Panc1 (cell line): ENCODE data around the gene OR2T11. TPM values are rescaled to one million over a fixed set of nuclear protein-coding genes. Genes with fewer than 3 reads are reported as not detected.

Source experiments
- ATAC-seq: fragments of 200-7000 bp; cut with Tn5 transposase; 2 replicates; pipeline ENCODE4 v1.9.1; 2020; ENCODE audit warnings: mild to moderate bottlenecking, moderate library complexity
- BruUV-seq: library from RNA; stranded (reverse); fragments of 400-500 nt; replicated peaks from 2 replicates; lab custom pipeline; 2021; lab: Mats Ljungman, UMichigan
- CTCF ChIA-PET: fragments of 300-600 bp; sonication (Branson Sonifier 250); formaldehyde crosslinking; loops from one replicate; lab custom pipeline; 2022; ENCODE audit warnings: antibody characterized with exemption; lab: Charles Lee
- POLR2A ChIA-PET: fragments of 300-600 bp; sonication (Branson Sonifier 250); formaldehyde crosslinking; loops from one replicate; lab custom pipeline; 2022; ENCODE audit warnings: antibody characterized with exemption; lab: Charles Lee
- DNase-seq: peaks from one replicate; pipeline ENCODE4 v3.0.0-alpha.2; 2010; ENCODE audit warnings: low read depth, low spot score
- H3K27ac ChIP-seq: 2 replicates; pipeline ENCODE4 v1.5.1; 2011; ENCODE audit warnings: mild to moderate bottlenecking, low read length, inconsistent platforms
- H3K27me3 ChIP-seq: fragments of 200-500 bp; sonication (Bioruptor generic); 2 replicates; pipeline ENCODE4 v1.6.0; 2014; ENCODE audit warnings: low read length, inconsistent platforms; ENCODE audit not compliant: control insufficient read depth, insufficient read depth
- H3K36me3 ChIP-seq: fragments of 200-500 bp; sonication (Bioruptor generic); 2 replicates; pipeline ENCODE4 v1.5.1; 2014; ENCODE audit warnings: inconsistent platforms, mild to moderate bottlenecking, low read length, moderate library complexity; ENCODE audit not compliant: control insufficient read depth, insufficient read depth
- H3K4me1 ChIP-seq: 2 replicates; pipeline ENCODE4 v1.5.1; 2011; ENCODE audit warnings: inconsistent platforms, mild to moderate bottlenecking, low read length, moderate library complexity; ENCODE audit not compliant: control insufficient read depth, insufficient read depth
- H3K4me3 ChIP-seq, 2 experiments: 2 replicates each; pipeline ENCODE4 v1.5.1; 2011 to 2012; ENCODE audit warnings: low read depth in 2 of 2, low read length in 2 of 2, mild to moderate bottlenecking in 2 of 2, inconsistent platforms in 1 of 2, moderate library complexity in 1 of 2
- H3K9me3 ChIP-seq: fragments of 200-500 bp; sonication (Bioruptor generic); 2 replicates; pipeline ENCODE4 v1.5.1; 2014; ENCODE audit warnings: low read depth, mild to moderate bottlenecking, inconsistent platforms, low read length, moderate library complexity; ENCODE audit not compliant: control insufficient read depth, insufficient read depth
- CTCF ChIP-seq: fragments of 450-650 bp; IDR thresholded peaks from 2 replicates; pipeline ENCODE4 v1.5.1; 2017; ENCODE audit warnings: mild to moderate bottlenecking
- POLR2AphosphoS5 ChIP-seq: IDR thresholded peaks from 2 replicates; pipeline ENCODE4 v1.6.1; 2012; ENCODE audit warnings: mild to moderate bottlenecking, low read depth, low read length, moderate library complexity
- REST ChIP-seq, 2 experiments: IDR thresholded peaks; 2 replicates each; pipeline ENCODE4 v1.6.1; 2011 to 2012; ENCODE audit warnings: low read depth in 2 of 2, control low read depth in 1 of 2, low read length in 1 of 2, mild to moderate bottlenecking in 1 of 2, moderate library complexity in 1 of 2; ENCODE audit not compliant: insufficient read depth in 1 of 2
- SIN3A ChIP-seq: IDR thresholded peaks from 2 replicates; pipeline ENCODE4 v1.6.1; 2012; ENCODE audit warnings: low read depth, mild to moderate bottlenecking, low read length, moderate library complexity, borderline replicate concordance; ENCODE audit not compliant: insufficient read depth
- TCF7L2 ChIP-seq: IDR thresholded peaks from 2 replicates; pipeline ENCODE4 v1.6.1; 2011; ENCODE audit warnings: mild to moderate bottlenecking, low read depth, low read length, inconsistent platforms
- in situ Hi-C: cut with HindIII; loops from 2 replicates; pipeline ENCODE4 v1.10.0; 2016; ENCODE audit warnings: low sequenced_read_pairs, low pct_unique_long_range_greater_than_20kb
- intact Hi-C: fragments of 100-400 bp; cut with micrococcal nuclease; formaldehyde crosslinking; loops from one replicate; pipeline ENCODE4 v1.10.0; 2022; ENCODE audit not compliant: unreplicated experiment
- total RNA-seq: library from RNA; stranded (reverse); gene quantifications from one replicate; pipeline ENCODE4 v1.2.1, GENCODE V29; 2021; ENCODE audit not compliant: unreplicated experiment

The OR2T11 gene
- total RNA-seq, 1 experiment from 2014 or later = not detected

GRCh38 chr1:248621770-248622169 lies 13.1 kb downstream of the OR2T11 start:
- Histone ChIP-seq H3K4me1 (no peaks in the 10 kb centered on the region), H3K9me3 (no peaks in the 10 kb centered on the region), H3K27me3 (no peaks in the 10 kb centered on the region), H3K36me3 (no peaks in the 10 kb centered on the region), H3K27ac (no peak overlapping the region), H3K4me3 (no peak overlapping the region)
- no peak for TF ChIP-seq REST (IDR thresholded peaks at IDR 0.05; ENCODE audit: insufficient read depth in 1 of 2, low read depth in 2 of 2, low read length in 1 of 2)
- no TSS peak for BruUV-seq
- ChIA-PET CTCF (no interaction called here), POLR2A (no interaction called here)
- intact Hi-C loops = loop anchor here (1.0 to 10.0 kb wide), 3 partner anchors 66 to 937 kb away; no protein-coding TSS in a partner anchor
- in situ Hi-C loops = no loop called here
- ATAC-seq (no peak), DNase-seq (no peak)

- peak; percentile 77 for TF ChIP-seq CTCF
- TF ChIP-seq TCF7L2 = no peak
- no peaks in the 10 kb centered on the region for H3K36me3 ChIP-seq
- H3K27ac ChIP-seq = no peak overlapping the region
- CTCF ChIA-PET = no interaction called here
- no peaks in the 10 kb centered on the region for H3K9me3 ChIP-seq
- DNase-seq (peak; percentile 18), ATAC-seq (peak; percentile 84)
- H3K4me1 ChIP-seq = no peaks in the 10 kb centered on the region
- H3K4me3 ChIP-seq = no peak overlapping the region
- intact Hi-C loops = no loop called here
- BruUV-seq = no TSS peak
- POLR2A ChIA-PET = no interaction called here
- no peaks in the 10 kb centered on the region for H3K27me3 ChIP-seq
- in situ Hi-C loops = no loop called here
These were observed 16.0 kb downstream of the OR2T11 start for GRCh38 chr1:248618878-248619277.

- ChIA-PET CTCF (no interaction called here), POLR2A (no interaction called here)
- H3K4me1 ChIP-seq = no peaks in the 10 kb centered on the region
- no TSS peak for BruUV-seq
- no peaks in the 10 kb centered on the region for H3K36me3 ChIP-seq
- intact Hi-C loops = no loop called here
- in situ Hi-C loops = no loop called here
- no peak overlapping the region for H3K4me3 ChIP-seq
- no peak for TF ChIP-seq TCF7L2
- TF ChIP-seq SIN3A = no peak
- TF ChIP-seq POLR2AphosphoS5 = no peak
- TF ChIP-seq REST (IDR thresholded peaks at IDR 0.05; ENCODE audit: insufficient read depth in 1 of 2, low read depth in 2 of 2, low read length in 1 of 2) = no peak
- no peak for TF ChIP-seq CTCF
- DNase-seq (no peak), ATAC-seq (no peak)
- no peaks in the 10 kb centered on the region for H3K9me3 ChIP-seq
- no peak overlapping the region for H3K27ac ChIP-seq
- no peaks in the 10 kb centered on the region for H3K27me3 ChIP-seq
These were observed 16.8 kb downstream of the OR2T11 start for GRCh38 chr1:248618119-248618518.
